Thoracic aorta (tissue), 2 donors: ENCODE data around the gene REV1. TPM values are rescaled to one million over a fixed set of nuclear protein-coding genes. Genes with fewer than 3 reads are reported as not detected.
"Not testable (repeated sequence)": the region's sequence is repeated elsewhere in the genome, so short reads cannot be mapped to it uniquely, and the experiment has no call there.

Source experiments
- ATAC-seq: fragments of 150-250 bp; one replicate; pipeline ENCODE4 v1.8.0; 2017; ENCODE audit warnings: low read depth; ENCODE audit not compliant: insufficient number of reproducible peaks, low FRiP score
- DNase-seq: peaks from one replicate; pipeline ENCODE4 v3.0.0-alpha.2; 2020; ENCODE audit warnings: low spot score
- H3K27ac ChIP-seq, 2 donors: fragments of 200-600 bp; sonication (generic); 1 replicate in 1 of 2; 2 replicates in 1 of 2; pipeline ENCODE4 v1.5.1; 2016; ENCODE audit warnings: mild to moderate bottlenecking in 2 of 2, moderate library complexity in 2 of 2
- H3K27me3 ChIP-seq: fragments of 200-600 bp; sonication (generic); replicated peaks from 2 replicates; pipeline ENCODE4 v1.6.0; 2016; ENCODE audit warnings: mild to moderate bottlenecking; ENCODE audit not compliant: insufficient read depth
- H3K36me3 ChIP-seq: fragments of 200-600 bp; sonication (generic); one replicate; pipeline ENCODE4 v1.5.1; 2016
- H3K4me1 ChIP-seq, 2 donors: fragments of 200-600 bp; sonication (generic); 1 replicate in 1 of 2; 2 replicates in 1 of 2; pipeline versions ENCODE4 v1.5.1 to v1.6.0; 2016; ENCODE audit warnings: low read depth in 2 of 2, mild to moderate bottlenecking in 1 of 2; ENCODE audit not compliant: control insufficient read depth in 1 of 2
- H3K4me3 ChIP-seq: fragments of 200-600 bp; sonication (generic); 2 replicates; pipeline ENCODE4 v1.5.1; 2016; ENCODE audit warnings: mild to moderate bottlenecking
- H3K9me3 ChIP-seq: fragments of 200-600 bp; sonication (generic); 2 replicates; pipeline ENCODE4 v1.5.1; 2016
- total RNA-seq, 2 donors: library from RNA; depleted of rRNA; stranded (reverse); fragments of >200 nt; gene quantifications; one replicate each; pipeline versions ENCODE4 v1.1.0 to v1.2.3, GENCODE V29; 2016
- TF ChIP-seq, protein P1 (sequence below): fragments of 200-600 bp; sonication (generic); IDR thresholded peaks from one replicate; pipeline ENCODE4 v1.5.1; 2019; ENCODE audit warnings: antibody characterized with exemption

The REV1 gene
- total RNA-seq, 2 donors from 2014 or later = 48.3 to 107 TPM

DNA sequence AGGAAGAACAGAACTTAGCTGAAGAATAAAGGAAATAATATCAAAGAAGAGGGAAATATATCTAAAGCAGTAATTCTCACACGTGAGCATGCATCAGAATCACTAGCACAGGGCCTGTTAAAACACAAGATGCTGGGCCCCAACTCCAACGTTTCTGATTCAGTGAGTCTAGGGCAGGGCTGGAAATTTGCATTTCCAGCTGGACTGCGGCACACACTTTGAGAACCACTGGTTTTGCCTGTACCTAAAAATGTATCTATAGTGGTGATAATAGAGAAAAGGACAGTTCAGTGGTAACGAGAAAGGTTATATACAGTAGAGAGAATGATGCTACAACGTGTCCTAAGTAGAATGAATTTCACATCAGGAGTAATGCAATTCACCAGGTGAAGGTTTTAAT, 11.2 kb downstream of the REV1 start:
- H3K4me1 ChIP-seq = peaks cover 23 to 50% of the 10 kb centered on the region in 2 donors

DNA sequence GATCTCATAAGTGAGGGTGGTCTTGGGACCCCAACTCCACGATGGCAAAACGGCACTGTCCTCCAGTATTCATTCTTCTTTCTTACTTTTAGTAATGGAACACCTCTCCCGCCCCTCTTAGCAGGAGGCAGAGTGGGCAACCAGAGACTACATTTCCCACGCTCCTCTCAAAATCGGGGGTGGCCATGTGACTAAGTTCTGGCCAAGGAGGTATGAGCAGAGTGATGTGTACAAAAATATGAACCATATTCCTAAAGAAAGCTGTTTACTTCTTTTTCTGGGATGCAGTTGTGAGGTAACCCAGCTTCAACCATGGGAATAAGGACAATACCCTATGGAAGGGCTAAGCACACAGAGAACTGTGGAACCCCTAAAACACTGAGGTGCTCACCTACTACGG, 12.8 kb downstream of the REV1 start:
- Histone ChIP-seq H3K27me3 (no peaks in the 10 kb centered on the region), H3K36me3 (no peaks in the 10 kb centered on the region), H3K4me1 (peaks cover 21 to 66% of the 10 kb centered on the region in 2 donors), H3K27ac (no peak overlapping the region), H3K9me3 (no peaks in the 10 kb centered on the region), H3K4me3 (no peak overlapping the region)
- DNase-seq = no peak
- ATAC-seq = no peak
- TF ChIP-seq, protein P1, sequence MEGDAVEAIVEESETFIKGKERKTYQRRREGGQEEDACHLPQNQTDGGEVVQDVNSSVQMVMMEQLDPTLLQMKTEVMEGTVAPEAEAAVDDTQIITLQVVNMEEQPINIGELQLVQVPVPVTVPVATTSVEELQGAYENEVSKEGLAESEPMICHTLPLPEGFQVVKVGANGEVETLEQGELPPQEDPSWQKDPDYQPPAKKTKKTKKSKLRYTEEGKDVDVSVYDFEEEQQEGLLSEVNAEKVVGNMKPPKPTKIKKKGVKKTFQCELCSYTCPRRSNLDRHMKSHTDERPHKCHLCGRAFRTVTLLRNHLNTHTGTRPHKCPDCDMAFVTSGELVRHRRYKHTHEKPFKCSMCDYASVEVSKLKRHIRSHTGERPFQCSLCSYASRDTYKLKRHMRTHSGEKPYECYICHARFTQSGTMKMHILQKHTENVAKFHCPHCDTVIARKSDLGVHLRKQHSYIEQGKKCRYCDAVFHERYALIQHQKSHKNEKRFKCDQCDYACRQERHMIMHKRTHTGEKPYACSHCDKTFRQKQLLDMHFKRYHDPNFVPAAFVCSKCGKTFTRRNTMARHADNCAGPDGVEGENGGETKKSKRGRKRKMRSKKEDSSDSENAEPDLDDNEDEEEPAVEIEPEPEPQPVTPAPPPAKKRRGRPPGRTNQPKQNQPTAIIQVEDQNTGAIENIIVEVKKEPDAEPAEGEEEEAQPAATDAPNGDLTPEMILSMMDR = no peak

More for the DNA sequence above, 11.2 kb downstream of the REV1 start:
- Histone ChIP-seq H3K4me3 (no peak overlapping the region), H3K9me3 (no peaks in the 10 kb centered on the region), H3K36me3 (no peaks in the 10 kb centered on the region), H3K27ac (no peak overlapping the region), H3K27me3 (no peaks in the 10 kb centered on the region)
- ATAC-seq = no peak
- TF ChIP-seq, protein P1 = no peak
- DNase-seq = no peak

DNA sequence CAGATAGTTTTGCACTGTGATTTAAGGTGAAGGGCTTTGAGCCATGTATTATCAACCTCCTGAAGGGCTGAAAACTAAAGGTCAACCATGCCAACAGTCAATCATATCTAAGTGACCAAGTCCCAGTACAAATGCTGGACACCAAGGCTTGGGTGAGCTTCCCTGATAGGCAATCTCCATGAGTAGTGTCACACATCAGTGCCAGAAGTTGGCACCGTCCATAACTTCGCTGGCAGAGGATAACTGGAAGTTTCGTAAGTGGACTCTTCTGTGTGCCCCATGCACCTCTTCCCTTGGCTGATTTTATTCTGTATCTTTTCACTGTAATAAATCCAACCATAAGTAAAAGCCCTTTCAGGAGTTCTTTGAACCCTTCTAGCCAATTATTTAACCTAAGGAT, 13.2 kb downstream of the REV1 start:
- Histone ChIP-seq H3K27me3 (no peaks in the 10 kb centered on the region), H3K36me3 (no peaks in the 10 kb centered on the region), H3K4me3 (no peak overlapping the region), H3K9me3 (no peaks in the 10 kb centered on the region), H3K27ac (no peak overlapping the region), H3K4me1 (peaks cover 17 to 68% of the 10 kb centered on the region in 2 donors)
- TF ChIP-seq, protein P1 = no peak
- DNase-seq = no peak
- ATAC-seq = no peak

DNA sequence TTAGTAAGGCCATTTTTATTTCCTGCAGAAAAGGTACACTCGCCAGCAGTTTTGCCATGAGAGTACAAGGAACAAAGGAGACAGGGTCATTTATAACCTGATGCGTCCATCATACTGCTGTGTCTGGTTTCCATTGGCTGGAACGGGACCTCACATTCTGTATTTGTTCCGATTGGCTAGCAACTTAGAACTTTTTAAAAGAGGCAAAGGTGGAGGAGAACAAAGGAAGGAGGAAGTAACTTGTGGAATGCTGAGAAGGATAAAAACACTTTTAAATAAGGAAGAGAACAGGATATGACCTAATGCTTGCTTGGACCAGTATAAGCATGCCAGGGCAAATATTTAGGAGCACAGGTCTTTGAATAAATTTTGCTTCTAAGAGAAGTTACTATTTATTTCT, 14.7 kb downstream of the REV1 start:
- H3K9me3 ChIP-seq, H3K36me3 ChIP-seq, H3K27me3 ChIP-seq, ATAC-seq, DNase-seq: not testable (repeated sequence)
- peak overlapping the region; percentile 59 for H3K4me3 ChIP-seq
- peak overlapping the region; percentile 54 to 57 for H3K27ac ChIP-seq
- peaks cover 16 to 59% of the 10 kb centered on the region in 2 donors for H3K4me1 ChIP-seq

DNA sequence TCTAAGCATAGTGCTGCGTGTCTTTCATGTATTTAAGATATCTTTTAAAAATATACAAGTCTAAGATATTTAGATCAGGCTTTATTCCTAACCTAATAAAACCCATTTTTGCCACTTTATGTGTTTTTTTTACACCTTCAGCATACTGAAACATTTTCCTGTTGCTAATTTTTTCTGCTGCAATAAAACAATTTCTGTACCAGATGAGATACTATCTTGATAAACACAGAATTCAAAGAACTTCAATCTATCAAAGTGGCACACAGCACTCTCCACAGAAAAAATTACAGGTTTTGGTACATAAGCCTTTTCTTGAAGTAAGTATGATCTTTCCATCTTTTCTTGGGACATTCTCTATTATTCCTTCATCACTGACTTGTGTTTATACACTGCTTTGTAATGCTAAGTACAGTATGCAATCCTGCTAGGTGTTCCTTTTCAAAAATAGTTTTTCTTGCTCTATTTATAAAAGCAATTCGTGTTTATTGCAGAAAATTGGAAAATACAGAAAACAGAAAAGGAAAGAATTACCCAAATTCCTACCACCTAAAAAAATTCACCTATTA, 16.2 kb downstream of the REV1 start:
- H3K27me3 ChIP-seq = no peaks in the 10 kb centered on the region
- TF ChIP-seq, protein P1 = no peak
- ATAC-seq (no peak), DNase-seq (no peak)
- H3K27ac ChIP-seq = peak overlapping the region in 1 of 2 donors; percentile 66
- H3K9me3 ChIP-seq = no peaks in the 10 kb centered on the region
- no peak overlapping the region for H3K4me3 ChIP-seq
- H3K36me3 ChIP-seq = no peaks in the 10 kb centered on the region
- H3K4me1 ChIP-seq = peaks cover 16 to 54% of the 10 kb centered on the region in 2 donors

DNA sequence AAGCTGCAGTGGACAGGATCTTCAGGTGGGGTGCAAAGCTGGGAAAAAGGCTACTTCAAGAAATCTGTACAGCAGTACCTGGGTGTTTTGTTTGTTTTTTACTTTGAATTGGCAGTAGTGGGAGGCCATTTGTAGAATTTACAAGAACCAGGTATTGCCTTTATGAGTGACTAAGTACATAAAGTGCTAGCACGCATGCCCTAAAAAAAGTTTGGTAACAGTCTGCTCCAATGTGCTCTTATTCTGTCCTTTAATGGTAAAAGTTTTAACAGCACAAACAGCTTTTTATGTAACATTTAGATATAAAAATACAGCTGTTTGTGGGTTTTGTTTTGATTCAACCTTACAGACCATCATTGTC, 17.2 kb downstream of the REV1 start:
- DNase-seq (no peak), ATAC-seq (no peak)
- TF ChIP-seq, protein P1 = no peak
- Histone ChIP-seq H3K36me3 (no peaks in the 10 kb centered on the region), H3K9me3 (no peaks in the 10 kb centered on the region), H3K27me3 (no peaks in the 10 kb centered on the region), H3K4me1 (peaks cover 20 to 58% of the 10 kb centered on the region in 2 donors), H3K4me3 (no peak overlapping the region), H3K27ac (peak overlapping the region; percentile 54 to 66)
